HCT116 (cell line): ENCODE data around the gene CHD9NB.

Source experiments
- FOSL1 ChIP-seq: IDR thresholded peaks from 2 replicates; pipeline ENCODE4 v1.6.1; 2012; ENCODE audit warnings: low read depth
- POLR2A ChIP-seq: IDR thresholded peaks from 2 replicates; pipeline ENCODE4 v1.7.0; 2011; ENCODE audit warnings: borderline replicate concordance; ENCODE audit not compliant: insufficient read depth, insufficient read length; ENCODE audit errors: extremely low read depth
- POLR2AphosphoS5 ChIP-seq: IDR thresholded peaks from 2 replicates; pipeline ENCODE4 v1.6.1; 2011; ENCODE audit warnings: mild to moderate bottlenecking, low read depth, low read length, moderate library complexity
- RAD21 ChIP-seq: IDR thresholded peaks from 2 replicates; pipeline ENCODE4 v1.6.1; 2012; ENCODE audit warnings: low read depth, mild to moderate bottlenecking
- SRF ChIP-seq: IDR thresholded peaks from 2 replicates; pipeline ENCODE4 v1.6.1; 2012; ENCODE audit warnings: low read depth
- YY1 ChIP-seq: IDR thresholded peaks from 2 replicates; pipeline ENCODE4 v1.6.1; 2011; ENCODE audit warnings: low read length, low read depth, moderate library complexity, mild to moderate bottlenecking; ENCODE audit not compliant: insufficient replicate concordance; ENCODE audit errors: extremely low read depth
- ZFX ChIP-seq: fragments of 450-650 bp; IDR thresholded peaks from 2 replicates; pipeline ENCODE4 v1.6.1; 2017
- ZNF274 ChIP-seq: fragments of 200-500 bp; sonication (Bioruptor generic); IDR thresholded peaks from 2 replicates; pipeline ENCODE4 v1.6.1; 2014; ENCODE audit warnings: mild to moderate bottlenecking, low read depth, low read length, inconsistent platforms
- TF ChIP-seq, protein P1 (sequence below), 3 experiments: fragments of 200-600 bp in 1 of 3; sonication (generic) in 1 of 3; IDR thresholded peaks in 2 of 3; conservative IDR thresholded peaks in 1 of 3; 2 replicates each; pipeline ENCODE4 v1.5.1; 2012 to 2017; ENCODE audit warnings: low read depth in 2 of 3, low read length in 2 of 3, antibody characterized with exemption in 1 of 3, borderline replicate concordance in 1 of 3, control low read depth in 1 of 3, mild to moderate bottlenecking in 1 of 3, mixed read lengths in 1 of 3, mixed run types in 1 of 3, moderate library complexity in 1 of 3; ENCODE audit not compliant: insufficient read depth in 1 of 3
- TF ChIP-seq, protein P2 (sequence below): IDR thresholded peaks from 2 replicates; pipeline ENCODE4 v1.6.1; 2012; ENCODE audit warnings: low read depth
- TF ChIP-seq, protein P3 (sequence below): IDR thresholded peaks from 2 replicates; pipeline ENCODE4 v1.6.1; 2011; ENCODE audit warnings: mild to moderate bottlenecking, low read length, moderate library complexity; ENCODE audit not compliant: insufficient replicate concordance; ENCODE audit errors: extremely low read depth

DNA sequence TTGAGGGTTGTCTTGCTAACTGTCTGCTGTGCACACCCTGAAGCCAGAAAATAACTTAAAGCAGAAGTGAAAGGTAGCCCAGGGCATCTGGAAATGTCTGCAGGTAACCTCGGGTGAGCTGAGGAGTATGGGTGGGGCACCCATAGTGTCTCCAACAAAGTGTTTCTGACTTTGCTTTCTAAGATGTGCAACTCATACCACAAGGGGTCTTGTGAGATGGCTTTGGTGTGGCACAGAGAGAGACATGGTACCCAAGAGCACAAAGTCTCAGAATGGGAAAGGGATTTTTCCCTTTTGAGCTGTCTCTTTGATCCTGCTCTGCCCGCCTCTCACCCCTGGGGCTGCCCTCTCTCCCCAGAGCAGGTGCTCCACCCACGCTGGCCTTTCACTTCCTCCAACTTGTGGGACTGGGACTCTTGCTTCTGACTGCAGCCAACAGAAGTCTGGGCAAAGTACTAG, 9.0 kb upstream of the CHD9NB start:
- TF ChIP-seq, protein P1, sequence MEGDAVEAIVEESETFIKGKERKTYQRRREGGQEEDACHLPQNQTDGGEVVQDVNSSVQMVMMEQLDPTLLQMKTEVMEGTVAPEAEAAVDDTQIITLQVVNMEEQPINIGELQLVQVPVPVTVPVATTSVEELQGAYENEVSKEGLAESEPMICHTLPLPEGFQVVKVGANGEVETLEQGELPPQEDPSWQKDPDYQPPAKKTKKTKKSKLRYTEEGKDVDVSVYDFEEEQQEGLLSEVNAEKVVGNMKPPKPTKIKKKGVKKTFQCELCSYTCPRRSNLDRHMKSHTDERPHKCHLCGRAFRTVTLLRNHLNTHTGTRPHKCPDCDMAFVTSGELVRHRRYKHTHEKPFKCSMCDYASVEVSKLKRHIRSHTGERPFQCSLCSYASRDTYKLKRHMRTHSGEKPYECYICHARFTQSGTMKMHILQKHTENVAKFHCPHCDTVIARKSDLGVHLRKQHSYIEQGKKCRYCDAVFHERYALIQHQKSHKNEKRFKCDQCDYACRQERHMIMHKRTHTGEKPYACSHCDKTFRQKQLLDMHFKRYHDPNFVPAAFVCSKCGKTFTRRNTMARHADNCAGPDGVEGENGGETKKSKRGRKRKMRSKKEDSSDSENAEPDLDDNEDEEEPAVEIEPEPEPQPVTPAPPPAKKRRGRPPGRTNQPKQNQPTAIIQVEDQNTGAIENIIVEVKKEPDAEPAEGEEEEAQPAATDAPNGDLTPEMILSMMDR (IDR thresholded peaks at IDR 0.05 in 2 of 3, conservative IDR thresholded peaks at IDR 0.05 in 1 of 3; ENCODE audit: borderline replicate concordance in 1 of 3, insufficient read depth in 1 of 3, low read depth in 2 of 3, low read length in 2 of 3): no peak
- TF ChIP-seq FOSL1 (no peak), POLR2A (no peak), ZNF274 (no peak), RAD21 (no peak), ZFX (no peak), SRF (no peak), YY1 (no peak), POLR2AphosphoS5 (no peak)
- TF ChIP-seq, protein P2, sequence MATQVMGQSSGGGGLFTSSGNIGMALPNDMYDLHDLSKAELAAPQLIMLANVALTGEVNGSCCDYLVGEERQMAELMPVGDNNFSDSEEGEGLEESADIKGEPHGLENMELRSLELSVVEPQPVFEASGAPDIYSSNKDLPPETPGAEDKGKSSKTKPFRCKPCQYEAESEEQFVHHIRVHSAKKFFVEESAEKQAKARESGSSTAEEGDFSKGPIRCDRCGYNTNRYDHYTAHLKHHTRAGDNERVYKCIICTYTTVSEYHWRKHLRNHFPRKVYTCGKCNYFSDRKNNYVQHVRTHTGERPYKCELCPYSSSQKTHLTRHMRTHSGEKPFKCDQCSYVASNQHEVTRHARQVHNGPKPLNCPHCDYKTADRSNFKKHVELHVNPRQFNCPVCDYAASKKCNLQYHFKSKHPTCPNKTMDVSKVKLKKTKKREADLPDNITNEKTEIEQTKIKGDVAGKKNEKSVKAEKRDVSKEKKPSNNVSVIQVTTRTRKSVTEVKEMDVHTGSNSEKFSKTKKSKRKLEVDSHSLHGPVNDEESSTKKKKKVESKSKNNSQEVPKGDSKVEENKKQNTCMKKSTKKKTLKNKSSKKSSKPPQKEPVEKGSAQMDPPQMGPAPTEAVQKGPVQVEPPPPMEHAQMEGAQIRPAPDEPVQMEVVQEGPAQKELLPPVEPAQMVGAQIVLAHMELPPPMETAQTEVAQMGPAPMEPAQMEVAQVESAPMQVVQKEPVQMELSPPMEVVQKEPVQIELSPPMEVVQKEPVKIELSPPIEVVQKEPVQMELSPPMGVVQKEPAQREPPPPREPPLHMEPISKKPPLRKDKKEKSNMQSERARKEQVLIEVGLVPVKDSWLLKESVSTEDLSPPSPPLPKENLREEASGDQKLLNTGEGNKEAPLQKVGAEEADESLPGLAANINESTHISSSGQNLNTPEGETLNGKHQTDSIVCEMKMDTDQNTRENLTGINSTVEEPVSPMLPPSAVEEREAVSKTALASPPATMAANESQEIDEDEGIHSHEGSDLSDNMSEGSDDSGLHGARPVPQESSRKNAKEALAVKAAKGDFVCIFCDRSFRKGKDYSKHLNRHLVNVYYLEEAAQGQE: no peak
- TF ChIP-seq, protein P3, sequence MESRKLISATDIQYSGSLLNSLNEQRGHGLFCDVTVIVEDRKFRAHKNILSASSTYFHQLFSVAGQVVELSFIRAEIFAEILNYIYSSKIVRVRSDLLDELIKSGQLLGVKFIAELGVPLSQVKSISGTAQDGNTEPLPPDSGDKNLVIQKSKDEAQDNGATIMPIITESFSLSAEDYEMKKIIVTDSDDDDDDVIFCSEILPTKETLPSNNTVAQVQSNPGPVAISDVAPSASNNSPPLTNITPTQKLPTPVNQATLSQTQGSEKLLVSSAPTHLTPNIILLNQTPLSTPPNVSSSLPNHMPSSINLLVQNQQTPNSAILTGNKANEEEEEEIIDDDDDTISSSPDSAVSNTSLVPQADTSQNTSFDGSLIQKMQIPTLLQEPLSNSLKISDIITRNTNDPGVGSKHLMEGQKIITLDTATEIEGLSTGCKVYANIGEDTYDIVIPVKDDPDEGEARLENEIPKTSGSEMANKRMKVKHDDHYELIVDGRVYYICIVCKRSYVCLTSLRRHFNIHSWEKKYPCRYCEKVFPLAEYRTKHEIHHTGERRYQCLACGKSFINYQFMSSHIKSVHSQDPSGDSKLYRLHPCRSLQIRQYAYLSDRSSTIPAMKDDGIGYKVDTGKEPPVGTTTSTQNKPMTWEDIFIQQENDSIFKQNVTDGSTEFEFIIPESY: no peak
